Right cardiac atrium (tissue), 5 donors: ENCODE measurements around the gene SLC66A2. TPM values are rescaled to one million over a fixed set of nuclear protein-coding genes. Genes with fewer than 3 reads are reported as not detected.

Experiments
- ATAC-seq, 2 donors: fragments of 200-7000 bp; cut with Tn5 transposase; one replicate each; pipeline versions ENCODE4 v1.8.0 to v1.9.1; 2020; ENCODE audit warnings: moderate library complexity in 2 of 2, mild to moderate bottlenecking in 1 of 2
- DNase-seq, 3 donors: peaks; one replicate each; pipeline ENCODE4 v3.0.0-alpha.2; 2020
- H3K27ac ChIP-seq: one replicate; pipeline ENCODE4 v1.5.1; 2013; ENCODE audit warnings: mild to moderate bottlenecking, low read length, control low read depth, moderate library complexity
- H3K27me3 ChIP-seq: one replicate; pipeline ENCODE4 v1.6.1; 2013; ENCODE audit not compliant: control insufficient read depth, insufficient read depth
- H3K4me1 ChIP-seq: one replicate; pipeline ENCODE4 v1.6.1; 2013; ENCODE audit warnings: low read length; ENCODE audit not compliant: control insufficient read depth, insufficient read depth
- H3K4me3 ChIP-seq: one replicate; pipeline ENCODE4 v1.5.1; 2013; ENCODE audit warnings: low read length, control low read depth
- H3K9me3 ChIP-seq: one replicate; pipeline ENCODE4 v1.6.1; 2013; ENCODE audit warnings: low read length; ENCODE audit not compliant: control insufficient read depth
- WGBS: extraction: QIAGEN DNeasy Blood & Tissue Kit; methylation state at CpG from one replicate; pipeline ENCODE4 v1.1.7; 2013; 5-methylcytosine and 5-hydroxymethylcytosine counted together
- intact Hi-C, 4 donors: fragments of 100-400 bp; cut with DNase I; formaldehyde crosslinking; loops; one replicate each; pipeline versions ENCODE4 v1.11.0 to v1.14.0; 2022 to 2023
- polyA plus RNA-seq: library from polyadenylated mRNA; stranded (reverse); fragments of 200-250 nt; gene quantifications from one replicate; pipeline ENCODE4 v1.2.3, GENCODE V29; 2013
- total RNA-seq, 4 donors: library from RNA; stranded (reverse); fragmentation: NEBNext Ultra II Directional; extraction: Animal tissue kit (Norgen Biotek cat#: 25700); gene quantifications; one replicate each; pipeline ENCODE4 v1.2.1, GENCODE V29; 2021
- donor health status: healthy with polysubstance abuse.
- donor health status: DM: no; HTN: yes; CAD: no.
- donor health status: DM: no; HTN: no; CAD: no.
- donor health status: DM: no; HTN: yes; CAD: no; lungs with severe emphysema.
- donor health status: DM: yes; HTN: yes; CAD: no.

SLC66A2 gene
- total and polyA plus RNA-seq, 5 donors, result 24.7 to 40.0 (median 27.0) TPM

DNA sequence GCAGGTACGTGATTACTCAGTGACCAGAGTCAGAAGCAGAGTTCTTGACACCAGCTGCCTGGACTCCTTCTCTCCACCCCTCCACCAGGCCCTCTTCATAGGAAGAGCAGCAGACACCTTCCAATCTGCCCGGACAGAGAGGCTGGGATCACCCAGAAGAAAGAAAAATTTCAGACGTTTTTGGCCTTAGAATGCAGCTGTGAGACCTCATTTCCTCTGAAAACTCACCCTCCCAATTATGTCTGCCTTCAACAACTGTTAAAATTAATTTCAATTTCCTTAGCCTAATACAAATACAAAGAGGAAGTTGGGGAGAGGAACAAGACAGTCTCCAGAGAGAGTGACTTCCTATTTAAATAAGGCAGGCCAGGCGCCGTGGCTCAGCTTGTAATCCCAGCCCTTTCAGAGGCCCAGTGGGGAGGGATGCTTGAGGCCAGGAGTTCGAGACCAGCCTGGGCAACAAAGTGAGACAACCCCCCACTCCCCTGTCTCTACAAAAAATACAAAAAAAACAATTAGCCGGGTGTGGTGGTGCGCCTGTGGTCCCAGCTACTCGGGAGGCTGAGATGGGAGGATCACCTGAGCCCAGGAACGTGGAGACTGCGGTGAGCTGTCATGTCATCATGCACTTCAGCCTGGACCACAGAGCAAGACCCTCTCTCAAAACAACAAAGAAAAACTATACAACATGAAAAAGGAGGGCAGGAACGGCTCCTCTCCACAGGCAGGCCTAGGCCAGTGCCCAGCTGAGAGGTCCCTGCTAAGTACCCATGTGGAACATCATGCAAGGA, 1.6 kb downstream of the SLC66A2 start:
- peak; percentile 54 to 84 (median 78) for DNase-seq
- Histone ChIP-seq H3K27ac (peak overlapping the region; percentile 47), H3K4me1 (peaks cover 19% of the 10 kb centered on the region), H3K27me3 (no peaks in the 10 kb centered on the region), H3K9me3 (no peaks in the 10 kb centered on the region), H3K4me3 (peak overlapping the region; percentile 99)
- intact Hi-C loops, result no loop called here
- ATAC-seq, result peak in 1 of 2 donors; percentile 15
- whole genome bisulfite sequencing, result 49% methylated on average over 12 of the region's 12 CpGs

DNA sequence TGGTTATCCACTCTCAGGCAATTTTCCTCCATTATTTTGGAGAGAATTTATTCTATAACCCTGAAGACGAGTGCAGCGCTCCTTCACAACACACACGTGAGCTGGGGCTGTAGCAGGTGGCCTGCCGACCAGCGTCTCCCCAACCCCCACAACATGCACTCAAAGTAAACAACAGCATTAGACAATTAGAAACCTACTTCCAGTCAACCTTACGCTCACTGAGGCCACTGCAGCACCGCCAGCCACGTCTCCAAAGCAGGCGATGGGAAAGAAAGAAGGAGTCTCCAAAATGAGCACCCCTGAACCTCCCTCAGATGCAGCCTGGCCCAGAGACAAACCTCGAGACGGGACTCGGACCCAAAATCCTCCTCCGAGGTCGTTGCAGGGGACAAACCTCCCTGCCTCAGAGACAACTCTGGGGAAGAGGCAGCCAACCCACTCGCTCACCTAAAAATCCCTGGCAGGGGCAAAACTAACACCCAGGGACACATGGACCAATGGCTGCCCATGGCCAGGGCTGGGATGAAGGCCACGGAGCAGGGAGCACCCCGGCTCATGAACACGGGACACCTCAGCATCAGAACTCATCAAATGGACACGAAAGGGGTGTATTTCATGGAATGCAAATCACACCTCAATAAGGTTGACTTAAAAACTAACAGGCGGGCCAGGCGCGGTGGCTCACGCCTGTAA, 2.6 kb downstream of the SLC66A2 start:
- H3K27ac ChIP-seq, result no peak overlapping the region
- intact Hi-C loops, result no loop called here
- no peaks in the 10 kb centered on the region for H3K27me3 ChIP-seq
- ATAC-seq (no peak), DNase-seq (no peak)
- H3K9me3 ChIP-seq, result no peaks in the 10 kb centered on the region
- no peak overlapping the region for H3K4me3 ChIP-seq
- WGBS, result 92% methylated on average over 23 of the region's 23 CpGs
- H3K4me1 ChIP-seq, result peaks cover 20% of the 10 kb centered on the region

DNA sequence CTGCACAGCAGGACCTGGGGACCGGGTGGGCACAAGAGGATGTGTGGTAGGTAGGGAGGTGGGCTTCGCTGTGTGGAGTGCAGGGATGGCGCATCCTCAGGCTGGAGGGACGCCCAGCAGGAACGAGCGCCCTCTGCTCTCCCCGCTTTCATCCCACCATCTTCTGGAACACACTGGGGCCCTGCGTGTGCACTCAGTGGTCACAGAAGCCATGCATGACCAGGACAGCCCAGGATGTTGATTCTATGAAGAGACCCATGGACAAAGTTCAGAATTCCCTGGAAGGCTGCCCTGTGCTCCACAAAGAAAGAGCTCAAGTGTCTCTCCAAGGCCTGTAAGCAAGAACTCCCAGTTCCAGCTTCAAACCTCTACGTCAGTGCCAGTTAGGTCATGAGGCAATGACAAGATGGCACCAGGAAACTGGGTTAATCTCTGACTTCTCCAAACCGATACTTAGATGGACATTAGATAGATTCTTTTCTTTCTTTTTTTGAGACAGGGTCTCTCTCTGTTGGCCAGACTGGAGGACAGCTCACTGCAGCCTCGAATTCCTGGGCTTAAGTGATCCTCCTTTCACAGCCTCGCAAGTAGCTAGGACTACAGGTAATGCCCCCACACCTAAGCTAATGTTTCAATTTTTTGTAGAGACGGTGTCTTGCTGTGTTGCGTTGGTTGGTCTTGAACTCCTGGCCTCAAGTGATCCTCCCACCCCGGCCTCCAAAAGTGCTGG, 3.4 kb downstream of the SLC66A2 start:
- Histone ChIP-seq H3K27me3 (no peaks in the 10 kb centered on the region), H3K4me3 (no peak overlapping the region), H3K4me1 (peaks cover 23% of the 10 kb centered on the region), H3K27ac (no peak overlapping the region), H3K9me3 (no peaks in the 10 kb centered on the region)
- ATAC-seq (no peak), DNase-seq (no peak)
- 87% methylated on average over 15 of the region's 15 CpGs for WGBS
- intact Hi-C loops, result no loop called here

DNA sequence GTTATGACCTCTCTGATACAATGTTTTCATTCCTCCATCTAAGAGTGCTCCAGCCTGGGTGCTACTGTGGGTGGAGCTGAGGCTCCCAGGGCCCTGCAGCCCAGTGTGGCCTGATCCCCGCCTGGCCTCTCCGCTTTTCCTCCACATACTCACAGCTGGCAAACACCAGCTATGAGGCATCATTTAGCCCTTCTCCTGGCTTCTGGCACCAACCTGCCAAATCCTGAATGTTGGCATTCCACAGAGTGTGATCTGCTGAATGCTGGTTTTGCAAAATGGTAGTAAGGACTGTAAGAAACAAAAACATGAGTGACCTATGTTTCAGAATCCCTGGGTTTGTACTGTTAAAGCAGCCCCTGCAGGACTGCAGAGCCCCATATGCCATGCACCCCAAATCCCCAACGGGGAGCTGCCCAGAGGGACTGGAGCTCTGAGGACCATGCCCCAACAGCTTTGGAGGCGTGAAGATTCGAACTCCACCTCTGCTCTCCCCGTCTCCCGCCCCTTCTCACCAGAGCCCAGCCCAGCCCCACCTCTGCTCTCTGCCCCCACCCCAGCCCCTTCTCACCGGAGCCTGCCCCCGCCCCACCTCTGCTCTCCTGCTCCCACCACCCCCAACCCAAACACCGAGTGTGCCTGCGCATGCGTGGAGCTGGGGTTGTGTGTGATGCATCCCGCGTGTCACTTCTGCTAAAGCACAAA, 4.2 kb downstream of the SLC66A2 start:
- intact Hi-C loops, result no loop called here
- no peaks in the 10 kb centered on the region for H3K9me3 ChIP-seq
- H3K27ac ChIP-seq, result no peak overlapping the region
- ATAC-seq (no peak), DNase-seq (no peak)
- peaks cover 23% of the 10 kb centered on the region for H3K4me1 ChIP-seq
- no peaks in the 10 kb centered on the region for H3K27me3 ChIP-seq
- H3K4me3 ChIP-seq, result no peak overlapping the region
- WGBS, result 91% methylated on average over 14 of the region's 14 CpGs

DNA sequence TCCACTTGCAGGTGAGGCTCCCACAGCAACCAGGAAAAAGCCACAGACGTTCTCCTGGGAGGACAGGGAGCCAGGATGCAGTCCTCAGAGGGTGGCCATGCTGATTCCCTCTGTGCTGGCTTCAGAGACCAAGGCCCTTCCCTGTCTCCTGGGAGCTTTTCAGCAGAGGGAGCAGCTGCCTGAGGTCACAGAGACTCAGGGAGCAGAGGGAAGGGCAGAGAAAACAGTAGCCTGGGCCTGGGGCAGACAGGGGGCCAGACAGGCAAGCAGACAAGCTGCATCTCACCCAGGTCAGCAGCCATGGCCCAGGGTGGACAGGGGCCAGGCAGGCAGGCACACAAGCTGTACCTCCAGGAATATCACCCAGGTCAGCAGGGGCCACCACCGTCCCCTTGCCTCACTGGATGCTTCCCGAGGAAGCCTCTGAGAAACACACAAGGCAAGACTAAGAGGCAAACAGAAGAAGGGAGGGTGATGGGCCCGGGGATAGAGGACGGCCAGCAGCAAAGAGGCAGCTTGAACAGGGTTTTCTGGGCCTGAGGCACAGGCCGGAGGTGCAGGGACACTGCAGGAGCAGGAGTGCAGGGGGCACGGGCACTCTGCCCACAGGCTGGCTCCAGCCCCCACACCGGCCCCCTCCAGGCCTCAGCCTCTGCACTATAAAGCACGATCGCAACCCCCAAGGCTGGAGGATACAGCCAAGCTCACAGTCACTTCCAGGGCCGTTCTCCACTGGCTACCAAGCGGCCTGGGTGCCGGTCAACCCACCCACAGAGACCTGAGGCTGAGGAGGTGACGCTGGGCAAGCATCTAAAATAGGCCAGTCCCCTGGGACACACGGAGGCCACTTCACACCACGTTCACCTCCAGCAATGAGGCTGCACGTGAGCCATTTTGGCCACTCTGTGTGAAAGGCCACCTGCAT, 6.1 kb downstream of the SLC66A2 start:
- Histone ChIP-seq H3K4me3 (no peak overlapping the region), H3K27me3 (no peaks in the 10 kb centered on the region), H3K27ac (no peak overlapping the region), H3K4me1 (peaks cover 23% of the 10 kb centered on the region), H3K9me3 (no peaks in the 10 kb centered on the region)
- DNase-seq (no peak), ATAC-seq (no peak)
- intact Hi-C loops, result no loop called here
- 74% methylated on average over 17 of the region's 17 CpGs for WGBS

DNA sequence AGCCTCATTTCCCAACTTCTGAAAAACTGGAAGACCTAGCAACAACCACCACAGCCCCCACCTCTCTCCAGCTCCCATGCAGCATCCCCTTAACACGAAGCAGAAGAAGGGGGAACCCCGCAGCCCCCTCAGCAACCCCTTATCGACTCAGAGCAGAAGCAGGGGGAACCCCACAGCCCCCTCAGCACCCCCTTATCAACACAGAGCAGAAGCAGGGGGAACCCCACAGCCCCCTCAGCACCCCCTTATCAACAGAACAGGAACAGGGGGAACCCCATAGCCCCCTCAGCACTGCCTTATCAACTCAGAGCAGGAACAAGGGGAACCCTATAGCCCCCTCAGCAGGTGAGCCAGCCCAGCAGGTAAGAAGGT, 6.7 kb downstream of the SLC66A2 start:
- no peak overlapping the region for H3K27ac ChIP-seq
- ATAC-seq (no peak), DNase-seq (no peak)
- H3K4me1 ChIP-seq, result peaks cover 20% of the 10 kb centered on the region
- WGBS, result 71% methylated on average over 3 of the region's 3 CpGs
- intact Hi-C loops, result no loop called here
- H3K4me3 ChIP-seq, result no peak overlapping the region
- no peaks in the 10 kb centered on the region for H3K9me3 ChIP-seq
- H3K27me3 ChIP-seq, result no peaks in the 10 kb centered on the region

DNA sequence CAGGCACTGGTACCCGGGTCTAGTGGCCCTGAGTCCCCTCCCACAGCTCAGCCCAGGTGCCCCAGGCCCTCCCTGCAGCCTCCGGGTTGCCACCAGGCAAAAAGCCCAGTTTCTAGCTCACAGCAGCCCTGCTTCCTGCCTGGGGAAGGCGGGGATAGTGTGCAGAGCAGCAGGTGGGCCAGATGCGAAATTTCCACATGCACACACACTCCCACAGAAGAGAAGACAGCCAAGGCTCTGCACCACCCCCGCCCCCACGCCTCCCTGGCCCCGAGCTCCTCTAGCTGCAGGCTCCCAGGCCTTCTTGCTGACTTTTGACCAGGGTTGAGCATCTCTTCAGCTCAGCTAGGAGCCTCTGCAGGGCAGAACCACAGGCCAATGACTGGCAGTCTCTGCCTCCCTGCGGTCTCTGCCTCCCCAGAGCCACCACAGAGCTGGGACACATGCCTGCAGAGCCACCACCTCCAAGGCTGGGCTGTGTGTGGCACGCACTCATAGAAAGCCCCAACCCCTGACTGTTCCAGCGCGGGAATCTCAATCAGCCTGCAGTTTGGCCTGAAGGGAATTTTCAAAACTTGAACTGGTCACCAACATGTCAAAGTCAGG, 7.2 kb downstream of the SLC66A2 start:
- H3K27me3 ChIP-seq, result no peaks in the 10 kb centered on the region
- H3K4me1 ChIP-seq, result peaks cover 20% of the 10 kb centered on the region
- H3K27ac ChIP-seq, result no peak overlapping the region
- peak in 1 of 2 donors; percentile 9 for ATAC-seq
- intact Hi-C loops, result no loop called here
- 69% methylated on average over 11 of the region's 11 CpGs for WGBS
- DNase-seq, result peak in 1 of 3 donors; percentile 58
- H3K9me3 ChIP-seq, result no peaks in the 10 kb centered on the region
- H3K4me3 ChIP-seq, result no peak overlapping the region

DNA sequence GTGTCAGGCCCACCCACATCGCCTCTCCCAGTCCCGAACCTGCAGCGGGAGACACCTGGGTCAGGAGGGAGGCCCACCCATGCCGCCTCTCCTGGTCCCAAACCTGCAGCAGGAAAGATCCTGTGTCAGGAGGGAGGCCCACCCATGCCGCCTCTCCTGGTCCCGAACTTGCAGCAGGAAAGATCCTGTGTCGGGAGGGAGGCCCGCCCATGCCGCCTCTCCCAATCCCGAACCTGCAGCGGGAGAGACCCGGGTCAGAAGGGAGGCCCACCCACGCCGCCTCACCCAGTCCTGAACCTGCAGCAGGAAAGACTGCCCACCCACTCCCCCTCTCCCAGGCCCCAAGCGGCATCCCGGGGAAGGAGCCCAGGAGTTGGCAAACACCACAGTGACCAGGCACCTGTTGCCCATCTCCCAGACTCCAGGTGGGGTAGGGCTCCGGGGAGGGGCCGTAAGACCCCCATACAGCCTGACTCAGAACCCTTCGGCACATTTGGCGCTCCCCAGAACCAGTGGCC, 7.8 kb downstream of the SLC66A2 start:
- Histone ChIP-seq H3K4me3 (no peak overlapping the region), H3K27me3 (no peaks in the 10 kb centered on the region), H3K27ac (no peak overlapping the region), H3K9me3 (no peaks in the 10 kb centered on the region), H3K4me1 (peaks cover 14% of the 10 kb centered on the region)
- 97% methylated on average over 20 of the region's 20 CpGs for WGBS
- DNase-seq, result no peak
- ATAC-seq, result peak in 1 of 2 donors; percentile 5
- intact Hi-C loops, result no loop called here

DNA sequence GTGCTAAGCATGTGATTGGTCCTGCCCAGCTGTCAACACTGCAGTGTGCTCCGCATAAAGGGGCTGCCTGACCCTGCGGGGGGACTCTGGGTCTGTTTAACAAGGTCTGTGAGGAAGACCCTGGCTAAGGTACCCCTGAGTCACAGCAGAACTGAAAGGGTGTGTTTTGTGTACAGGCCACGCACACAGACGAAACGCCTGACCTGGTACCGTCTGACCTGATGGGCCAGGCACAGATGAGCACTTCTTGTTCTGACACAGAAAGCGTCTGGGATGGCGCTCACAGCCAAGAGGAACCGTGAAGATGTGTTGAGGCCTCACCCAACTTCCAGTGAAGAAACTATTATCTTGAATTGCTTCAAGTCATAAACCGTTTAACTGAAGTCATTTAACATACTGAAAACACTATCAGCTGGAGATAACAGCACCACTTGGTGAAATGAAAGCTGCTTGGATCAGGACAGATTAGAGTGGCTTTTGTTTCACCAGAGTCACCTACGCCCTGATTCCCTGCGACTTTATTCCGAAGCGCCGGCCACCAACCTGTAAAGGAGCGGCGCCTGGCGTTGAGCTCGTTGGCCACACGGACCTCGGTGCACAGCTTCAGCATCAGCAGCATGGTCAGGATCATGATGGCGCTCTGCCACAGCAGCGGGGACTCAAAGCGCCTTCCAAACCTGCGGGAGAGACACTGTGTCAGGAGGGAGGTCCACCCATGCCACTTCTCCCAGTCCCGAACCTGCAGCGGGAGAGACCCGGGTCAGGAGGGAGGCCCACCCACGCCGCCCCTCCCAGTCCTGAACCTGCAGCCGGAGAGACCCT, 8.5 kb downstream of the SLC66A2 start:
- Histone ChIP-seq H3K9me3 (no peaks in the 10 kb centered on the region), H3K4me3 (no peak overlapping the region), H3K27me3 (no peaks in the 10 kb centered on the region), H3K4me1 (peaks cover 14% of the 10 kb centered on the region), H3K27ac (no peak overlapping the region)
- ATAC-seq (no peak), DNase-seq (peak in 1 of 3 donors; percentile 54)
- intact Hi-C loops, result no loop called here
- WGBS, result 77% methylated on average over 31 of the region's 31 CpGs
